Endometrium (tissue), 2 donors: Measurements from ENCODE around the gene FAM131C.
A peak's percentile ranks its signal among the peaks of the same experiment; 100 is the strongest.
"Not testable (repeated sequence)": the region's sequence is repeated elsewhere in the genome, so short reads cannot be mapped to it uniquely, and the experiment has no call there.

Source experiments
- FAIRE-seq: peaks from 2 replicates; lab custom pipeline; 2012; peaks lifted over from hg19 to GRCh38; lab: Jason Lieb, UNC
- donor health status: control.
- donor health status: control.

The FAM131C gene

DNA sequence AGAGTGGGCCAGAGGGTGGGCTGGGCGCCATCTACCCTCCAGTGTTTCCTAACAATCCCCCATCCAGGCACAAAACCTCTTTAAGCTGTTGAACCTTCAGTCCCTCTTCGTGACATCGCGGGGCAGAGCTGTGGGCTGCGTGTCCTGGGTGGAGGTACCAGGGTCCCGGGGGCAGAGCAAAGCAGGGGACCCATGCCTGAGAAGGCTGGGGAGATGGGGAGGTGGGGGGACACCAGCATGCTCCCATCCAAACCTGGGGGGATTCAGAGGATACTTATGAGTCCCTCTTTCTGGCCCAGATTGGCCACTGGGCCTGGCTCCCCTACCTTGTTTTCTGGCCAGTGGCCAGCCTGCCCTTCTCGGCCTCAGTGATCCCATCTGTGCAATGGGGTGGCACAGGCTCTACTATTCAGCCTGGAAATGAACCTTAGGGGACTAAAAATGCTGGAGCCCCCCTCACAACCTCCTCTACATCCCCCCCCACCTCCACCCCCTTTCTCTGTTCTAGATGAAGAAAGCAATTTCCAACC is 40.3 kb downstream of the FAM131C start:
- FAIRE-seq, result not testable (repeated sequence)

DNA sequence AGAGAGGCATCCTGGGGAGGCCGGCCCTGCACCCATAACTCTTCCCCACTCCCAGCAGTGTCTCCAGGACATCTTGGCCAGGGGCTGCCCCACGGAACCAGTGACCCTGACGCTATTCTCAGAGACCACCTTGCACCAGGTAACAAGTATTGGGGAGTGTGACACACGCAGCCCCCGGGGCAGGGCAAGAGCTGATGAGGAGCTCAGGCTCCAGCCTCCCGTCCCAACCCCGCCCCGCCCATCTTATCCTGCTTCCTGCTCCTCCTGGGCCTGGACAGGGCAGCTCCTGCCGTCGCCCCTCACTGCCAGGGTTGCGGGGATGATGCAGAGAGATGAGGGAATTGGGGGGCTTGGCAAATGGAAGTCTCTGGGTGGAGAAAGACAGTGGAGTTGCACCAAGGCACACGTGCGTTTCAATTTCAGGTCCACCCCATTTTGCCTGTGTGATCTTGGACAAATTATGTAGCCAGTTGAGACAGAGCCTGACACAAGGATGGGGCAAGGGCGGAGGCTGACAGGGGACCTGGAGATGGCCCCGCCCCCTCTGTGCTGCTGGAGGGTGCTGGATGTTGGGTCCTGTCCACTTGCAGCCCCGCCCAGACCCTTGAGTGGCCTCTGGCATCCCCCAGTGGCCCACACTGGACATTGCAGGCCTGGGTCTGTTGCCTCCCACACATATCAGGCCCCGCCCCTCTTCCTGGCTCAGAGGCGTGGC is 40.9 kb downstream of the FAM131C start:
- FAIRE-seq, result peak; percentile 39

DNA sequence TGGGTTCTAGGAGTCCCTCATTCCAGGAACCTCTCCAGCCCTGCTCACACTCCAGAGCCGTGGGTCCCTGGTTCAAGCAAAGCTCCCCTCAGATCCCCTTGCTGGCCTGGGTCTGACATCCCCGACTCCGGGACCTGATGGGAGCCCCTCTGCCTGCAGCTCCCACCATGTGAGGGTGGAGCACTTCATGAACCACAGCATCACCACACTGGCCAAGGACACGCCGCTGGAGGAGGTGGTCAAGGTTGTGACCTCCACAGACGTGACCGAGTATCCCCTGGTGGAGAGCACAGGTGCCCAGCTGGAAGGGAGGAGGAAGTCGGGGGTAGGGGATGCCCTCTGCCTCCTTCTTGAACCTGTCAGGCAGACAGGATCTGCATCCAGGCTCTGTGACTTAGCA is 41.9 kb downstream of the FAM131C start:
- no peak for FAIRE-seq

DNA sequence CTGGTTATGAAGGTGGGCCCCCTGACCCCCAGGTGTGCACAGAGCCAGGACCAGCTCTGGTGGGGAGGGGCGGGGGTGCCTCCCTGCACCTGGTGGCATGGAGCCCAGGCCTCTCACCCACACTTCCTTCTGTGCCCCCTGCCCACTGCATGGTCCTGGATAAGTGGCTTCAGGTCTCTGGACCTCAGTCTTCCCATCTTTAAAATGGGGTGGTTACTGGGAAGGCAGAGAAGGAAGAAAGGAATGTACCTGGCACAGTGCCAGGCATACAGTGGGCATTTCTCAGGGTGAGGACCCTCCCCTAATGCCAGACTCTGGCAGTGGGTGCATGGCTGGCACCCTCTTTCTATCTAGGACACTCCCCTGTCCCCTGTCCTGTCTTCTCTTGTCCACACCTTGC is 44.2 kb downstream of the FAM131C start:
- FAIRE-seq, result no peak

DNA sequence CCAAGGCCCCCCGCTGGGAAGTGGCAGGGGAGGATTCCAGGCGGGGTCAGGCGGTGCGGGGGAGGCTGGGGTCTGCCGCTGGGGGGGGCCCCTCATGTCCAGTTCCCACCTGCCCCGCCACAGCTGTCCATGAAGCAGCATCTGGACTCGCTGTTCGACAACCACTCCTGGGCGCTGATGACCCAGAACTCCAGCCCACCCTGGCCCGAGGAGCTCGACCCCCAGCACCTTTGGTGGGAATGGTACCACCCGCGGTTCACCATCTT is 44.5 kb downstream of the FAM131C start:
- FAIRE-seq, result not testable (repeated sequence)

DNA sequence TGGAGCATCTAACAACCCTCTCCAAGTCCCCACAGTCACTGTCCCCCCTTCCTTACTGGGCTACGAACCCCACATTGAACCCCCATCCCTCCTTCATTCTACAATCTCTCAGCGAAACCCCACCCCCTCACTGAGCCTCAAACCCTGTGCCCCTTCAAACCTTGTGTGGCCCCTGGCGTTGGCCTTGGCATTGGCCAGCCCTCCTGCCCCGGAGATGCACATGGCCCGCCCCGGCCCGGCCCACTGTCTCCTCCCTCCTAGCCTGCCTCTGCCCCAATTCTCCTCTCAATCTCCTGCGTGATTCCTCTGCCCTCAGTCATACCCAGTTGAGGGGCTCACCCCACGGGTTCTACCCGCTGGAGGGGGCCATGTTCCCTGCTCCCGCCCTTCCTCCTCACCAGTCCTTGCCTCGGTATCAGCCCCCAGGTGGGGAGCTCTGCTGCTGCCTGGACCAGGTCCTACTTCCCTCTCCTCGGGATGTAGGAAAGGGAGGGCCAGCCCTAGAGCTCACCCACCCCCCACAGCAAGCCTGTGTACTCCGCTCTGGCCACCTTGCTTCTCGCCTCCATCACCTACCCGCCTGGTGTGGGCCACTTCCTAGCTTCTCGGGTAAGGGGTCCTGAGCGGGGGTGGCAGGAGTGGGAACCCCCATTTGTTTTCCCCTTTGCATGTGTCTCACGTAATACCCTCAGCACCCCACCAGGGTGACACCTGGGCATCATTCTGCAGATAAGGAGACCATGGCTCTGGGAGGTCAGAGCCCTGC is 45.0 kb downstream of the FAM131C start:
- no peak for FAIRE-seq

DNA sequence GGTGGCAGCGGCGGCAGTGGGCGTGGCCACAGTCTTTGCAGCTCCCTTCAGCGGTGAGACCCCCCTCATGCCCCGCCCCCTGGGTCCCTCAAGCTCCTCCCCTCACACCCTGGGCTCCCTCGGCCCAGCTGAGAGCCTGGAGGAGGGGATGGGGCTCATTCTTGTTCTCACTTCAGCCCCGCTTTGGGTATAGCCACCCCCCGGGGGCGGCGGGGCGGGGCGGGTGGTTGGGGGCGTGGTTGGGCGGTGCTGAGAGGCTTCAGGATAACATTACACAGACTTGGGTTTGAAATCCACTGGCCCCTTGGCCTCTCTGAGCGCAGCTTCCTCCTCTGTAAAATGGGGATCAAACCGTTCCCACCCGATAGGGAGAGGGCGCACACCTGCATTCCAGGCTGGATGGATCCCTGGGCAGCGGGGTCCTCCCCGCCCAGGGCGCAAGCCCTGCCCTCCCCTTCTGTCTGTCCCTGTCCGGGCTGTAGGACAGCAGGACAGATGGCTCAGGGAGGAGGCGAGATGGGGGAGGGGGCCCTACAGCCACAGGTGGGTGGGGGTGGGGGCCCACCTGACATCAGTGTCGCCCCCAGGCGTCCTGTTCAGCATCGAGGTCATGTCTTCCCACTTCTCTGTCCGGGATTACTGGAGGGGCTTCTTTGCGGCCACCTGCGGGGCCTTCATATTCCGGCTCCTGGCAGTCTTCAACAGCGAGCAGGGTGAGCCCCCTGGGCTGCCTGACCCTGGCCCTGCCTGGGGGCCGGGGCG is 46.5 kb downstream of the FAM131C start:
- no peak for FAIRE-seq

DNA sequence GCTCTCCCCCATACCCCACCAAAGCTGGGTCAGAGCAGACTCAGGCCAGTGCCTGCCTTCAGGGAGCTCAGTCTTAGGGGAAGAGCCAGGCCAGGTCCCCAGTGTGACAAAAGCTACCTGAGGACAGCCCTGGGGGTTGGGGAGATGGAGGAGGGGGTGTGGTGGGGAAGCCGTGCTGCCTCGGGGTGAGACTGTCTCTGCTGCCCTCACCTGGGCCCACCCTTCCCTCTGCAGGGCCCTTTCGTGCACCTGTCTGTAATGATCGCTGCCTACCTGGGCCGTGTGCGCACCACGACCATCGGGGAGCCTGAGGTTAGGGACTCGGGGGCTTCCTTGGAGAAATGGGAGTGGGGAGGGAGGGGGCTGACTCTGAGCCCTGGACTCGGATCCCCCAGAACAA is 47.1 kb downstream of the FAM131C start:
- not testable (repeated sequence) for FAIRE-seq

DNA sequence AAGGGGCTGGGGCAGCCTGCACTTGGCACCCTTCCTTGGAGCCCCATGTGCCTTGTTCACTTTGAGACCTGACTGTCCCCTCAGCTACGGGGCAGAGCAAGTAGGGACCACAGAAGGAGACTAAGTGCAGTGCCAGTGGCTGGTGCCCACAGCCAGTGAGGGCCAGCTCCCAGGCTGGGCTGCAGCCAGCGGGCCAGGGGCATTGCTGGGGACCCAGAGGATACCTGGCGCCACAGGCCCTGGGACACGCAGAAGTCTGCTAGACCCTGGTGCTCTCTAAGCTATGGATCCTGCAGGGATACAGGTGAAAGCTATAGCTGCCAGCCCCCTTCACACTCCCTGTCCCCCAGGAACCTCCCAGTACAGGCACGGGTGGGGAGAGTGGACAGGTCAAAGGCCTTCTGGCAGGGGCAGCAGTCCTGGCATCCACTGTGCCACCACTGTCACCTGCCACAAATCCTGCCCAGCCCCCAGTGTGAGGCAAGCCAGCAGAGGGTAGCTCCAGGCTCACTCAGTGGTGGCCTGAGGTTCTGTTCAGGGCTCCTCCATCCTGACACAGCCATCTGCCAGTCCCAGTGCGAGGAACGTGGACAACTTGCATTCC is 50.3 kb downstream of the FAM131C start:
- FAIRE-seq, result no peak

DNA sequence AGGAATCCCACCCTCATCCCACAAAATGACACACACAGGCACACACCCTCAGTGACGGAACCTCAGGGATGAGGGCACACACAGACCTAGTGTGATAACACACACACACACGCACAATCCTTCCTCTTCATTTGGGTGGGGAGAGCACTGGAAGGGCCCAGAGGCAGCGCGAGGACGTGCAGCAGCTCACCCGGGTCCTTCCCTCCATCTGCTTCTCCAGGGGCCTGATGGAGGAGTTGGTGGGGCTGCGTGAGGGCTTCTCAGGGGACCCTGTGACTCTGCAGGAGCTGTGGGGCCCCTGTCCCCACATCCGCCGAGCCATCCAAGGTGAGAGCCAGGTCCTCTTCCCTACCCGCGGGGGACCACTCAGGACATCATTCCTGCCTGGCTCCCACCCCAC is 51.1 kb downstream of the FAM131C start:
- no peak for FAIRE-seq

DNA sequence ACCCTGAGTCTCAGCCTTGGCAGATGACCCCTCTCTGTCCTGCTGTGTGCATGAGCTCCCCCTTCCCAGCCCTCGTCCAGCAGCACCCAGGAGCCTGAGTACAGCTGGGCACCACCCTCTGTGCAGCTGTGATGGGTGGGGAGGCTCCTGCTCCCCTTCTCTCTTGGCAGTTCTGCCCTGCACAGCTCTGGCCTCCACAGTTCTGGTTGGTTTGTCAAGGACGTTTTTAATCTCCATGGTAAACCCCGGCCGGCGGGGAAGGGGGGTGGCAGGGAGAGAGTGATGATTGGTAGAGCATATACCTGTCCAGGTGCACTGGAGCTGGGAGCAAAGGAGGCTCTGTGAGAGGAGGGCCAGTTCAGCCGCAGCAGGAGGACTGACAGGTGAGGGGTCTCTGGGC is 51.8 kb downstream of the FAM131C start, which contains the start of gene CLCNKA:
CLCNKA (plus strand) TSS at position 356 of the 400 bp plus-strand sequence. CDS start 584 bp downstream, outside the sequence.
- no peak for FAIRE-seq

DNA sequence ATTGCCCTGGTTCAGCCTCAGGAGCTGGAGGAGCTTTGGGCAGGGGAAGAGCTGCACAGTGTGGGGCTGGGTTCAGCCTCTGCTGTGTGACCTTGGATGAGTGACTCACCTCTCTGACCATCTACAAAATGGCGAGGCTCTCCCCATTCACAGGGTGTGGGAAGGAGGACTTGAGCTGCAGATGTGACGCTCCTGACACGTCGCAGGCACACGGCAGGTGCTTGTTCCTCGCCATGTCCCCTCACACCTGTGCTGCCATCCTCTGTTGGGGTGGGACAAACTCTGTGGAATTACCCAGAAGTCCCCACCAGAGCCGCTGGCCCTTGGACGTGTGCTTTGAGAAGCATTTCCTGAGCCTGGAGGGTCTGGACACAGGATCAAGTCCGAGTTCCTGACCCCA is 52.6 kb downstream of the FAM131C start:
- not testable (repeated sequence) for FAIRE-seq

DNA sequence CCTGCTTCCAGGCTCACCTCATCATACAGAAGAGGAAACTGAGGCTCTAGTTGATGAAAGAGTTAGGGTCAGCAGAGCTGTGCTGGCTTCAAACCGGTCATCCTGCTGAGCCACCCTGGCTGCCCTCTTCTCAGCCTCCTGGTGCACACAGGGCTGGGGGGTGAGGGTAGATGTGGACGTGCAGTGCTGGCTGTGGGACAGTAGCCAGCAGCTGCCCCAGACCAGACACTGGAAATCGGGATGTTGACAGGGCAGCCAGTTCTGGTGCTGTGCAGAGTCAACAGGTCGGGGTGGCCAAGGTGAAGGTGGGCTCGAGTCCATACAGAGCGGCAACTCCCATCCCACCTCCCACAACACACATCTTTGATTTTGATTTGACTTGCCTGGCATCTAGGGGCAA is 53.1 kb downstream of the FAM131C start:
- FAIRE-seq, result no peak

DNA sequence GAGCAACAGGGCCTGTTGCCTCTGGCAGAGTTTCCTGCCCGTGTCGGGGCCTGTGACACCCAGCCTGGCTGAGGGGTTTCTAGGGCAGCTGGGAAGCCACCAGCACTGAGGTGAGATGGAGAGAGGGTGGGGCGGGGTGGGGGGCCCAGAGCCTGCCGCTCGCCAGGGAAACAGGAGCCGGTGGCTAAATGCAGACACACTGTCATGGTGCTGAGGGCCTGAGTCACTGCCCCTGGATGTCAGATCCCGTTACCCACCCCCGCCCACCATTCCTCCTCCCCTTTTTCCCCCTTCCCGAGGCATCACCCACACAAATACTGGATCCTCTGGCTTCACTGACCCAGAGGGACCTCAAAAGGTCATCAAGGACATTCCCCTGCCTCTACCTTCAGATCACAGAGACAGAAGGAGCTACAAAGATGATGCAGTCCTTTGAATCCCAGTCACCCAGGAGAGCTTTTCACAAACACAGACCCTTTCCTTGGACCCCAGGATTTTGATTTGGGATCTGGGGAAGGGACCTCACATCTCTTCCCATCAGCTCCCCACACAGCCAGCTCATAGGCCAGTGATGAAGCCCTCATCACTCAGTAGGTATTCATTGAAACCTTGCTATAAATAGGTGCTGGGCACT is 53.7 kb downstream of the FAM131C start:
- FAIRE-seq, result no peak

DNA sequence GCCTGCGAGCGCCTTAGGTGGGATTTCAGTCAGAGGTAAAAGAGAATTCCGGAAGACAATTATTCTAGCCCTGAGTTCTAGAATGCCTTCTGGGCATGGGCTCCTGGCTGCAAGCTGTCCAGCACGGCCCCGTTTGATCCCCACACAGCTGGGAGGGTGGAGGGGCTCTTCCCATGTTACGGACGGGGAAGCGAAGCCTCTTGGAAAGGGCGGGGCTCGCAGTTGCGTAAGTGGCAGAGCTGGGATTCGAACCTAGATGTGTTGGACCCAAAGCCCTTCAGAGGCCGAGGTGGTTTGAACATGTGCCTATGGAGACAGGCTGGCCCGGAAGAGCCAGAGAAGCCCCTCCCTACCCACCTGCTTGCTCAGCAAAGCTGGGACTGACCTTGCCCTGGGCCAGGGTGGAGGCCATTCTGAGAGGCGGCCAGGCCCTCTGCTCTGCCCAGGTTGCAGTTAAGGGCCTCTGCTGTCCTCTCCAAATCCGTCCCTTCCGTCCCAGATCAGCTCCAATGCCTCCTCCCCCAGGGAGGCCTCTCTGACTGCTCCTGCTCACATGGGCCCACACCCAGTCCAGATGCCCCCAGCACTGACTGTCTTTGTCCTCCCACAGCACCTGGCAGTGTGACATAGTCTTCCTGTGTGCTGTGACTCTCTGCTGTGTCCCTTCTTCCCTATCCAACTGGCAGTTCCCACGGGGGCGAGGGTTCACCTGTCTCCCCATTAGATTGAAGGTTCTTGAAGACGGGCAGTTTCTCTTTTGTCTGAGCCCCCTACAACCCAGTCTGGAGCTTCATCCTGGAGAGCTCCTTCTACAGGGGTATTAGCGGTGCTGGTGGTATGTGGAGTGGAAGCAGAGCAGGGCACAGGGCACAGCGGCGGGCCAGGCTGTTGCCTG is 54.5 kb downstream of the FAM131C start:
- no peak for FAIRE-seq

DNA sequence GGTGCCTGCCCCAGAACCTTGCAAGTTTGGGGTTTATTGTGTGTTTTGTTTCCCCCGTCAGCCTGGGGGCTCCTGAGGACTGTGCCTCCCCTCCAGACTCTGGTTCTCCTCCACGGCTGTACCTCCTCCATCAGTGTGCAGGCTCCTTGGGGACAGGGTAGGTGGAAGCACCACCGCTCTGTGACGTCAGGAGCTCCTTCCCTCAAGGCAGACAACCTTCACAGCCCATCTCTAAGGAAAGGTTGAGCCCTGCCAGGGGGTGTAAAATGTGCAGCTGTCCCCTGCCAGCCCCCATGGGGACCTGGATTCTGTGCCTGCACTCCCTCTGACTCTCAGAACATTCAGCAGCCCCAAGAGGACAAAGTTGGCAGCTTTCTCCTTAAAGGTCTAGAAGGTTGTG is 55.1 kb downstream of the FAM131C start:
- no peak for FAIRE-seq

DNA sequence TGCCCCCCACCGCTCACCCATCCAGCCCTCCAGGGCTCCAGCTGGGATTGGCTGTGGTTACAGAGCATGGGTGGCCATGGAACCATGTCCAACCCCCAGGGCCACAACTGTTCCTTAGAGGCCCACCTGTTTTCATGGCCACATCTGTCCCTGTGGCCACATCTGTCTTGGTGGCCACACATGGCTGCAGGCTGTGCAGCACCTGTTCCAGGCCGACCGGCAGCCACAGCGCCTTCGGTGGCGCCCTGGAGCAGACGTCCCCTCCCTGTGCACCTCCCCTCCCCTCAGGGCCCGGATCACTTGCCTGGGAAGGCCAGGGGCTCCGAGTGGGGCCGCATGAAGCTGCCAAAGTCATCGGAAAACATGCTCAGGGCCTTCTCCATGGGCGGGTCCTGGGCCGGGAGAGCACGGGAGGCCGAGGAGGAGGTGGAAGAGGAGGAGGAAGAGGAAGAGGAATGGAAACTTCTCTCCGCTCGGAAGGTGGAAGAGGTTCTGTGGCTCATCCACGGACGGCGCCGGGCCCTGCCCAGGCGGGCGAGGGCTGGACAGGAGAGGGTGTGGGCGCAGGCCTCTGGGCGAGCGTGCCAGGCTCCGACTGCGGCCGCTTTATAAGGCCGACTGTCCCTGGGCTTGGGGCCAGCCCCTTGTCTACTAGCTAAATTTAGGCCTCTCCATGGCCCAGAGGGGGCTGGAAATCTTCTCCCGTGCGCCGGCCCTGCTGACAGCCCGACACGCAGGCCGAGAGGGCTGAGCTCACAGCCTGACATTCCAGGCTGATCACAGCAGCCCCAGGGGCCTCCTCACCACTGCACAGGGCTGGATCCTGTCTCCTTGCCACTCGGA is 55.8 kb downstream of the FAM131C start, which contains the start of gene HSPB7:
HSPB7 (minus strand) TSS at position 583 of the 843 bp plus-strand sequence; CDS start at position 503, 80 bp downstream.
- no peak for FAIRE-seq

DNA sequence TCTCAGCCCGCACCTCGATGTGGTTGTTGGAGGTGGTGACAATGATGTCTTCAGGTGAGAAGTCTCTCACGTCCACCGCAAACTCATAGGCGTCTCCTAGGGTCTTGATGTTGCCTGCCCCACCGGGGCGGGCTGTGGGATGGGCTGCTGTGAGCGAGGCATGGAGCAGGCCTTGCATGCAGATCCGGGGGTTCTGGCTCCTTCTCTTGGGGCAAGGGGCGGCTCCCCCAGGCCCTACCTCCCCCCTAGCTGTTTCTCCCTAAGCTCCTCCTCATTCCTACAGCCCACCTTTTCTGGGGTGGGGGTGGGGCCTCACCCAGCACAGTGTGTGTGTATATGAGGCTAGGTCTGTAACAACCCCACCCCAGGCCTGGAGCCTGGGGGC is 56.4 kb downstream of the FAM131C start:
- no peak for FAIRE-seq

DNA sequence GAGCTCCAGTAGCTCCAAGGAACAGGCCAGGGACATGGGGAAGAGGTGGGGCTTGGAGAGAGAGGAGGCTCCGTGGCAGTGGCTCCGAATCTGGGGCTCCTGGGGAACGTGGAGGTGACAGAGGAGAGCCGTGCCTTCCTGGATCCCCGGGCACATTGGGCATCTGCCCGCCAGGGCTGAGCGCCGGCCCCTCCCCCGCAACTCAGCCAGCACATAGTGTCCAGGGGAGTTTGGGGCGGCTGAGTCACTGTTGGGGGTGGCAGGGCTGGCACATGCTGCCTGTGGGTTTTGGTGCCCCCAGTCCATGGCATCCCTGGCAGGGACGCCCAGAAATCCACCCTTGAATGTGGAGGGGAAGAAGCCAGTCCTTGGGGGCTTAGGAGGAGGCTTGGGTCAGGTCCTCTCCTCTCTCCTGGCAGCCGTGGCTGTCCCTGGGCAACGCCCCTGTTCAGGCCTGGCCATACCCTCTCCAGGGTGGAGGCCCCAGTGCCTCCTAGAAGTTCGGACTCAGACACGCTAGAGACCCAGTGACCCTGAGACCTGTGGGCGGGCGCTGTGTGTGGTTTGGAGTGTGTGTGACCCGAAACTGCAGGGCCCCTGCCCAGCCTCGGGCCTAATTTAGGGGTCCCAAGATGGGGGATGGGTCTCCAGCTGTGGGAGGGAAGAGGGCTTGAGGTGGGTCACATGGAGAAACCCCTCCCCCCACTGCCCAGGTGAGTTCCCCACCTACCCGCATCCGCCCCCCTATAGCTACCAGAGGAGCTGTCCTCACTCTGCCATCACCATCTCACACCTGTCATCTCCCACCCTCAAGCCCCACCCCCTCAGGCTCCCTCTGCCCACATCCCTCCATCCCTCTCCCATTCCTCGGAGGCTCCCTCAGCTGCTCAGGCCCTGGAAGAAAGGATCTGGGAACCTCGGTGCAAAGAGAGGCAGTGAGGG is 57.2 kb downstream of the FAM131C start:
- FAIRE-seq, result no peak
